Vagina (tissue), 2 donors: Measurements from ENCODE around the gene ARHGAP21.

Source experiments
- CTCF ChIP-seq, 3 experiments: fragments of 450-650 bp in 2 of 3; fragments of 200-600 bp in 1 of 3; sonication (generic) in 1 of 3; IDR thresholded peaks; one replicate each; pipeline ENCODE4 v1.5.1; 2017 to 2019; ENCODE audit warnings: antibody characterized with exemption in 3 of 3, mild to moderate bottlenecking in 2 of 3, moderate library complexity in 2 of 3
- POLR2A ChIP-seq, 2 donors: fragments of 450-650 bp; IDR thresholded peaks; one replicate each; pipeline ENCODE4 v1.6.1; 2017; ENCODE audit warnings: antibody characterized with exemption in 2 of 2, mild to moderate bottlenecking in 2 of 2, moderate library complexity in 2 of 2

GRCh38 chr10:24756283-24756682 lies 32.6 kb upstream of the ARHGAP21 start:
- no peak for TF ChIP-seq POLR2A (IDR thresholded peaks at IDR 0.05)
- no peak for TF ChIP-seq CTCF (IDR thresholded peaks at IDR 0.05)
